ENCODE results near the gene MBD5.
"Not testable (repeated sequence)": the region's sequence is repeated elsewhere in the genome, so short reads cannot be mapped to it uniquely, and the experiment has no call there.

The MBD5 gene

GRCh38 chr2:148021059-148021861, at the start of gene MBD5:
Gene MBD5, plus strand, starts transcription at chr2:148021091.
- DNase-seq, result peak; percentile 68

GRCh38 chr2:147976102-147976501, 44.8 kb upstream of the MBD5 start:
- DNase-seq, result no peak

GRCh38 chr2:147977679-147978078, 43.2 kb upstream of the MBD5 start:
- DNase-seq, result no peak

- no peak for DNase-seq
Observed at GRCh38 chr2:147980940-147981528, 39.9 kb upstream of the MBD5 start.

- no peak for DNase-seq
Observed at GRCh38 chr2:147989102-147989501, 31.8 kb upstream of the MBD5 start.

GRCh38 chr2:147989809-147990403, 31.0 kb upstream of the MBD5 start:
- no peak for DNase-seq

- DNase-seq, result not testable (repeated sequence)
Observed at GRCh38 chr2:147994965-147995364, 25.9 kb upstream of the MBD5 start.

GRCh38 chr2:147996828-147997227, 24.1 kb upstream of the MBD5 start:
- DNase-seq, result no peak

GRCh38 chr2:147998203-147998602, 22.7 kb upstream of the MBD5 start:
- no peak for DNase-seq

GRCh38 chr2:147999126-147999525, 21.8 kb upstream of the MBD5 start:
- no peak for DNase-seq

GRCh38 chr2:148000095-148000494, 20.8 kb upstream of the MBD5 start:
- DNase-seq, result no peak

GRCh38 chr2:148002420-148002819, 18.5 kb upstream of the MBD5 start:
- DNase-seq, result not testable (repeated sequence)

GRCh38 chr2:148006249-148007007, 14.5 kb upstream of the MBD5 start:
- no peak for DNase-seq

GRCh38 chr2:148007219-148007900, 13.5 kb upstream of the MBD5 start:
- DNase-seq, result no peak

GRCh38 chr2:148008411-148008810, 12.5 kb upstream of the MBD5 start:
- DNase-seq, result not testable (repeated sequence)

- DNase-seq, result no peak
Observed at GRCh38 chr2:148013876-148014275, 7.0 kb upstream of the MBD5 start.

- DNase-seq, result no peak
Observed at GRCh38 chr2:148014616-148015015, 6.3 kb upstream of the MBD5 start.

- peak; percentile 99 for DNase-seq
Observed at GRCh38 chr2:148020111-148021058, 506 bp upstream of the MBD5 start, which contains the start of gene ORC4. Gene ORC4, minus strand, starts transcription at chr2:148020737. Its CDS starts 44,779 bp downstream, at chr2:147975958.

GRCh38 chr2:148021886-148022285, 995 bp downstream of the MBD5 start:
- DNase-seq, result no peak

GRCh38 chr2:148022351-148022750, 1.5 kb downstream of the MBD5 start:
- no peak for DNase-seq

GRCh38 chr2:148022882-148023281, 2.0 kb downstream of the MBD5 start:
- DNase-seq, result no peak

Data from CD4-positive, alpha-beta T cell treated with Interleukin-15 for 1 hour (primary cell).